HG03460 (cell line): Measurements from ENCODE around the gene HIGD2A.
A peak's percentile ranks its signal among the peaks of the same experiment; 100 is the strongest.

Source experiments
- ATAC-seq: cut with Tn5 transposase; IDR thresholded peaks from one replicate; pipeline ENCODE4 v1.9.1; 2021; ENCODE audit not compliant: unreplicated experiment

Gene HIGD2A

DNA sequence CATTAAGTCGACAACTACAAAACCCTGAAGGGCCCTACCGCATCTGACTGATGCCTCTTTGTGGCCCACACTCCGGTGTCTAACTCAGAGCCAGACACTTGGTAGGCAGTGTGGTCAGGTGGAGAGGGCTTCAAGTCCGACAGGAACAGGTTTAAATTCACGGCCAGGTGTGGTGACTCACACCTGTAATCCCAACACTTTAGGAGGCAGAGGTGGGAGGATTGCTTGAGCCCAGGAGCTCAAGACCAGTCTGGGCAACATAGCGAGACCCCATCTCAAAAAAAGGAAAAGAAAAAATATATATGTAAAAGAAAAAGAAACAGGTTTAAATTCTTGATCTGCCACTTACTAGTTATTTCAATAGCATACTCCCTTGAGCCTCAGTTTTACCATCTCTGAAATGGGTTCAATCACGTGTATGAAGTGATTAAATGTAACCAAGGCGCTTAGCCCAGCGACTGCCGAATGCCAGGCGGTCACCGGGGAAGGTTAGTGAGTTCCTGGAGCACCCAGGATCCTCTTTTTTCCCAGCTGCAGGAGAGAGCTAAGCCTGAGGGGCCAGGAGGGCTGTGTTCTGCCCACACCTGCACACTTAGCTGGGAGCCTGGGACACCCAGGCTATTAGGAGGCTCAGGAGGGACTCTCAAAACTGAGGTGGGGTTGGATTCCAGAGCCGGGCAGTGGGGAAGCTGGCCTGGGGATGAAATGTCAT, 26.8 kb downstream of the HIGD2A start:
- ATAC-seq = no peak

- ATAC-seq = peak; percentile 87
These were observed 27.7 kb downstream of the HIGD2A start, which contains the start of gene CLTB for GRCh38 chr5:176415952-176416924. Gene CLTB, minus strand, starts transcription at chr5:176416539. Its CDS starts 176 bp downstream, at chr5:176416363.

GRCh38 chr5:176416965-176417364, 28.4 kb downstream of the HIGD2A start:
- no peak for ATAC-seq

DNA sequence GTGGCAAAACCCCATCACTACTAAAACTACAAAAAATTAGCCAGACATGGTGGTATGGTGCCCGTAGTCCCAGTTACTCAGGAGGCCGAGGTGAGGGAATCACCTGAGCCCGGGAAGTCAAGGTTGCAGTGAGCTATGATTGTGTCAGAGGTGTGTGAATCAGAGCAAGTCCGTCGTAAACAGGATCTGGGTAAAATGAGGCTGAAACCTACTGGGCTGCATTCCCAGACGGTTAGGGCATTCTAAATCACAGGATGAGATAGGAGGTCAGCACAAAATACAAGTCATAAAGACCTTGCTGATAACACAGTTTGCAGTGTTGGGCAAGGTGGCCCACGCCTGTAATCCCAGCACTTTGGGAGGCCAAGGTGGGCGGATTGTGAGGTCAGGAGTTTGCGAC, 29.7 kb downstream of the HIGD2A start:
- no peak for ATAC-seq

DNA sequence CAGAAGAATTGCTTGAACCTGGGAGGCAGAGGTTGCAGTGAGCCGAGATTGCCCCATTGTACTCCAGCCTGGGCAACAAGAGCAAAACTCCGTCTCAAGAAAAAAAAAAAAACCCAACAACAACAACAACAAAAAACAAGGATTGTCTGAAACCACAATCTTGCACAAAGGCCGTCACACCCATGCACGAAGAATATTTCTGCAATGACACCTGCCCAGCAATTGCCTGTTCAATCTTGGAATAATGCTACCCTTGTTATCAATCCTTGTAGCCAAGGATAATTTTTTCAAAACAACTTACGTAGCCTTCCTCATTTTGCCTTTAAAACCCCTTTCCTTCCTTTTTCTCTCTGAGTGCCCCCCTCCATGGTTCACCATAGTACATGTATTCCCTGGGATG, 31.5 kb downstream of the HIGD2A start:
- ATAC-seq = no peak

- ATAC-seq = no peak
These were observed 32.5 kb downstream of the HIGD2A start for GRCh38 chr5:176420972-176421544.

DNA sequence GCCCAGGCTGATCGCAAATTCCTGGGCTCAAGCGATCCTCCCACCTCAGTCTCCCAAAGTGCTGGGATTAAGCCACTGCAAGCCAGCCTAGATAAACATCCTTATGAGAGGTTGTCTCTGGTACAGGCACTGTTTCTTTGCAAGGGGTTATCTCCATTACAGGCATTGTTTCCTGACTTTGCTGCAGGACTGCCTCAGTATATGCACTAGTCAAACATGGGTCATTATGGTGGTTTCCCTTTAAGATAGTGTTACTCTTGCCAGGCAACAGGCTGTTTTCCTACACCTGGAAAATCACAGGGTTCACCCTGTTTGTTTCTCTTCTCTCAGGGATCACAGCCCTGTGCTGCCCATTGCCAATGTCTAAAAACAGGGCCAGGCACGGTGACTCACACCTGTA, 35.6 kb downstream of the HIGD2A start:
- no peak for ATAC-seq

DNA sequence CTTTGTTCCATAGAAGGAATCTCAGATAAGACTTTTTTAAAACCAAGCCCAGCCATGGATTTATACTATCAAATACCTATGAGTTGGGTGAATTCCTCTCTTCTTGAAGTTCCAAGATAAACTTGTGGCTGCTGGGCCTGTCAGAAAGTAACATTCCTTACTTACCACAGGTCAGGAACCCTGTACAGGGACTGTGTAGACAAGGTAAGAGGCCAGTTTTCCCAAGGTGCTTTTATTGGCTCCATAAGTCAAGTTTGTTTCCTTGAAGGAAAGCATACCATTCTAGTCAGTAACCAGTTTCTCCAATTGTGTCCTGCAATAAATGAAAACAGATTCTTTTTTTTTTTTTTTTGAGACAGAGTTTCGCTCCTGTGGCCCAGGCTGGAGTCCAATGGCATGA, 36.6 kb downstream of the HIGD2A start:
- ATAC-seq = no peak

DNA sequence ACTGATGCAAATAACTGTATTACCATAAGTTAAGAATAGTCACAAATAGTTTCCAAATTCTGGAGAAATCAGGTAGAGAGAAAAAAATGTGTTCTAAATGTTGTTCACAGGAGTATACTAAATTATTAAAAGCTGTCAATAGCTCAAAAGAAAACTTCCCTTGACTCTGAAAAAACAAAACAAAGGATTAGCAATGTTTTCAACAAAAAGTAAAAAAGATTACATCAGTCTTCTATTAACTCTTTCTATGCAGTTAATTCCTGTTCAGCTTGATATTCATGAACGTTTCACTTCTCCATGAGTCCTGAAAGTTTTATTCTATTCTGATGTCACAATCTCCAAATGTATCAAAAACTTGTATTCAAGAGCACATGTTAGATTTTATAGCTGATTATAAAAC, 37.2 kb downstream of the HIGD2A start:
- ATAC-seq = no peak

DNA sequence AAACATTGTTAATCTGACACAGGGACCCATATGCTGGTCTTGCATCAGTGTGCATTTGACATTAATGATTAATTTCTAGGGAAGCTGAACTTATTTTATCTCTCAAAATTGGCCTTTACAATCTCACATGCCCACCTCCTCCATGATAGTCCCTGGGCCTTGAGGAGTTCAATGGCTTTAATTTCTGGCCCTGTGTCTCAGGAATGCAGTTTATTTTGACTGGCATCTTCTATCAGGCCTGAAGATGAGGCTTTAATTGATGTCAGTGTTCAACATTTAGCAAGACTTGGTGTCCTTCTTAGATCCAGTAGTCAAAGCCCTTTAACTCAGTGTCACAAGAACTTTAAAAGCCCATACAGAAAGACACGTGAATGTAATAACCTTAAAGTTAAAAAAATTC, 38.3 kb downstream of the HIGD2A start:
- no peak for ATAC-seq

- ATAC-seq = no peak
These were observed 39.4 kb downstream of the HIGD2A start for GRCh38 chr5:176427971-176428370.

GRCh38 chr5:176429972-176430371, 41.4 kb downstream of the HIGD2A start:
- ATAC-seq = no peak

DNA sequence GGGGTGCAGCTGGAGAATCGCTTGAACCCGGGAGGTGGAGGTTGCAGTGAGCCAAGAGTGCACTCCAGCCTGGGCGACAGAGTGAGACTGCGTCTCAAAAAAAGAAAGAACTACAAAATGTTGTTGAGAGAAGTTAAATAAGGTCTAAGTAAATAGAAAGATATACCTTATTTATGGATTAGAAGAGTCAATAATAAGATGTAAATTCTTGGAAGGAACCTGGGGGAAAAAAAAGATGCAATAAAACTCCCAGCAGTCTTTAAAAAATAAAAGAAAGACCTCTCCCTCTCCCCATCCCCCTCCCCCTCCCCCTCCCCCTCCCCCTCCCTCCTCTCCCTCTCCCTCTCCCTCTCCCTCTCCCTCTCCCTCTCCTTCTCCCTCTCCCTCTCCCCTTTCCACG, 44.2 kb downstream of the HIGD2A start:
- ATAC-seq = no peak

DNA sequence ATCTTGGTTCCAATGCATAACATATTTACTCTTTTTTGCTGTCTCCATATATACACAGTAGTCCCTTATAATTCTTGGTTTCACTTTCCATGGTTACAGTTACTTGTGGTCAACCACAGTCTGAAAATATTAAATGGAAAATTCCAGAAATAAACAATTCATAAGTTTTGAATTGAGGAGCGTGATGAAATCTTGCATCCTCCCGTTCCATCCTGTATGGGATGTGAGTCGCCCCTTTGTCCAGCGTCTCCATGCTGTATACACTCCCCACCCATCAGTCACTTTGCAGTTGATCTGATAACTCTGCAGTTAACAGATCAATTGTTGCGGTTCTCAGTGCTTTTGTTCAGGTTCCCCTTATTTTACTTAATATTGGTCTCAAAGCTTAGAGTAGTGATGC, 48.1 kb downstream of the HIGD2A start:
- no peak for ATAC-seq

DNA sequence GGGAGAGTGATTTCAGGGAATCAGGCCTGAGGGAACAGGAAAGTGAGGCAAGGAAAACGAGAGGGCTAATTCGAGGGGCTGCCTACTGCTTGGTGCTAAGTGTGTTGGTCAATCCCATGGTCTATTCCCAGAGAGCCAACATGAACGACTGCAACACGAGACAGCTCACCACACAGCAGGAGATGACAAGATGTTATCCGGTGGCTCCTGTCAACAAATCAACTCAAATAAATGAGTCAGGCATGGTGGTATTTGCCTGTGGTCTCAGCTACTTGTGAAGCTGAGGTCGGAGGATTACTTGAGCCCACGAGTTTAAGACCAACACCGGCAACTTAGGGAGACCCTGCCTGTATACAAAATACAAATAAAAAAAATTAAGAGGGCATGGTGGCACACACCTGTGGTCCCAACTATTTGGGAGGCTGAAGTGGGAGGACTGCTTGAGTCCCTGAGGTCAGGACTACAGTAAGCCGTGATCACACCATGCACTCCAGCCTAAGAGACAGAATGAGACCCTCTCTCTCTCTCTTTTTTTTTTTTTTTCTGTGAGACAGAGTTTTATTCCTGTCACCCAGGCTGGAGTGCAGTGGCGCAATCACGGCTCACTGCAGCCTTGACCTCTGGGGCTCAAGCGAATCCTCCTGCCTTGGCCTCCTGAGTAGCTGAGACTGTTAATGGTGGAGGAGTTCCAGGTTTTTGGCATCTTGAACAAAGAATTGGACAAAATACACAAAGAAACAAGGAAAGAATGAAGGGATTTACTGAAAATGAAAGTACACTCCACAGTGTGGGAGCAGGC, 50.6 kb downstream of the HIGD2A start:
- no peak for ATAC-seq
